GM10248 (cell line): ENCODE measurements around the gene LRRC58.

Experiments used
- CTCF ChIA-PET: fragments of 300-600 bp; sonication (Branson Sonifier 250); formaldehyde crosslinking; extraction: SDS; loops from one replicate; lab custom pipeline; 2021; ENCODE audit warnings: antibody characterized with exemption; lab: Yijun Ruan, JAX
- POLR2A ChIA-PET: fragments of 350-650 bp; sonication (Branson Sonifier 250); formaldehyde crosslinking; extraction: SDS; loops from one replicate; lab custom pipeline; 2020; ENCODE audit warnings: antibody characterized with exemption; lab: Yijun Ruan, JAX
- DNase-seq: peaks from one replicate; pipeline ENCODE4 v3.0.0; 2012; ENCODE audit errors: extremely low spot score
- TF ChIP-seq, protein P1 (sequence below): IDR thresholded peaks from 2 replicates; pipeline ENCODE4 v1.5.1; 2012; ENCODE audit warnings: mild to moderate bottlenecking, low read depth; ENCODE audit errors: extremely low read depth, missing control alignments, control extremely low read depth

LRRC58 gene

DNA sequence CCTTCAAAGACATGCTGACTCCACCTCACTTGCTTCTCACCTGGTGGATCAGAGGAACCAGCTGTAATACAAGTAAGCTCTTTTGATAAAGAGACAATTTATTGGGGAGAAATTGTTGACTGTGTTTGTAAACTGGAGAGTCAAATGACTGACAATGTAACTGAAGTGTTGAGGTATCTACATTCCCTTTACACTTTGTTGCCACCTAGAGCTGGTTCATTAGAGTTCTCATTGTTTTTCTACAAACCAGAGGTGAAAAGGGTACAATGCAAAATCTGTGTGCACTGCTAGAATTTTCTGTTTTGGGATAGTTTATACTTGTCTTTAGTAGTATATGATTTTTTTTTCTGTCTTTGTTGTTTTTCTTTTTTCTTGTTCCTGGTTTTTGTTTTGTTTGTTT is 8.7 kb upstream of the LRRC58 start:
- TF ChIP-seq, protein P1, sequence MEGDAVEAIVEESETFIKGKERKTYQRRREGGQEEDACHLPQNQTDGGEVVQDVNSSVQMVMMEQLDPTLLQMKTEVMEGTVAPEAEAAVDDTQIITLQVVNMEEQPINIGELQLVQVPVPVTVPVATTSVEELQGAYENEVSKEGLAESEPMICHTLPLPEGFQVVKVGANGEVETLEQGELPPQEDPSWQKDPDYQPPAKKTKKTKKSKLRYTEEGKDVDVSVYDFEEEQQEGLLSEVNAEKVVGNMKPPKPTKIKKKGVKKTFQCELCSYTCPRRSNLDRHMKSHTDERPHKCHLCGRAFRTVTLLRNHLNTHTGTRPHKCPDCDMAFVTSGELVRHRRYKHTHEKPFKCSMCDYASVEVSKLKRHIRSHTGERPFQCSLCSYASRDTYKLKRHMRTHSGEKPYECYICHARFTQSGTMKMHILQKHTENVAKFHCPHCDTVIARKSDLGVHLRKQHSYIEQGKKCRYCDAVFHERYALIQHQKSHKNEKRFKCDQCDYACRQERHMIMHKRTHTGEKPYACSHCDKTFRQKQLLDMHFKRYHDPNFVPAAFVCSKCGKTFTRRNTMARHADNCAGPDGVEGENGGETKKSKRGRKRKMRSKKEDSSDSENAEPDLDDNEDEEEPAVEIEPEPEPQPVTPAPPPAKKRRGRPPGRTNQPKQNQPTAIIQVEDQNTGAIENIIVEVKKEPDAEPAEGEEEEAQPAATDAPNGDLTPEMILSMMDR = peak; percentile 14
- ChIA-PET CTCF (interaction anchor here (1.8 to 2.5 kb wide), 2 partner anchors 59 to 113 kb away, joined by 7 to 12 read pairs; no protein-coding TSS in a partner anchor), POLR2A (no interaction called here)
- DNase-seq = no peak

DNA sequence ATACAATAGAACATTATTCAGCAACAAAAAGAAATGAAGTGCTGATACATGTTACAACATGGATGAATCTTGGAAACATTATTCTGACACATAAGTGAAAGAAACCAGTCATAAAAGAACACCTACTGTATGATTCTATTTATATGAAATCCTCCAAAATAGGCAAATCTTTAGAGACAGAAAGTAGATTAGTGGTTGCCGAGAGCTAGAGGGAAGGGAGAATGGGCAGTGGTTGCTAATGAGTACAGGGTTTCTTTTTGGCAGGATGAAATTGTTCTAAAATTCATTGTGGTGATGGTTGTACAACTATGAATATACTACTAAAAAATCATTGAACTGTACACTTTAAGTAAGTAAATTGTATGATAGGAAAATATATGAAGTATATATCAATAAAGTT is 6.3 kb upstream of the LRRC58 start:
- POLR2A ChIA-PET = no interaction called here

DNA sequence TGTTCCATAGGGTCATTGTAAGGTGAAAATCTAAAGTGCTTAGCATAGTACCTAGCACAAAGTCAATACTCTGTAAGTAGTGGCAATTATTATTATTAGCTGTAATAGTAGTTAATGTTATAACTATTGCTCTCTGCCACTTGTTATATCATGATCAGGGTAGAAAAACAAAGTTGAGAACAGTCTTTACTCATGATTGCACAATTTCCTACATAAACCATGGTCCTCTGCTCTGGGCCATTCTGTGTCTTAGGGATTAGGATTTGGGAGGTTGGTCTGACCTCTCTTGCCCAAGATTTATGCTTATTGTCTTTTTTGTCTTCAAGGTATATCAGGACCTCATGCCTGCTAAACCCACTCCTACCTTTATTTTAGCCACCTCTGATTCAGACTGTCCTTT is 4.3 kb upstream of the LRRC58 start:
- DNase-seq = no peak
- ChIA-PET POLR2A (no interaction called here), CTCF (interaction anchor here (1.4 to 3.0 kb wide), 2 partner anchors 21 to 64 kb away, joined by 3 to 11 read pairs; no protein-coding TSS in a partner anchor)
- TF ChIP-seq, protein P1 = no peak

More for the DNA sequence above, 6.3 kb upstream of the LRRC58 start:
- DNase-seq = no peak
- CTCF ChIA-PET = interaction anchor here (1.5 to 2.5 kb wide), 2 partner anchors 61 to 62 kb away, joined by 4 to 12 read pairs; no protein-coding TSS in a partner anchor
- TF ChIP-seq, protein P1 = no peak

DNA sequence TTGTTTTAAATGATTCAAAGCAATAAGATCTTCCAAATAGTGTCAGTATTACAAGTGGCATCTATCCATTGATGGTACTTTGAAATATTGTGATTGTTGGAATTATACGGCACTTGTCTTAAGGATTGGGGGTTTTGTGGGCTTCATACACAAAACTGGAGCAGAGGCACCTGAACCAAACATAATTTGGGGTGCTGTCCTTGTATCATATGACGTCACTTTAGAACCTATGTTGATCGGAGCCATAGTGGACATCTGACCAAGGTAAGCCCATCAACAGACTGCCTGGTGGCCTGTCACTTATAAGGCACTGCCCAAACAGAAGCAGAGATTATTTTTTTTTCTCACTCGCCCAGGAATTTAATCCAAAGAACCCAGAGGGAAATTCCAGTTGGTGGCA is 2.9 kb upstream of the LRRC58 start:
- TF ChIP-seq, protein P1 = no peak
- ChIA-PET CTCF (interaction anchor here (0.9 to 3.0 kb wide), 2 partner anchors 11 to 66 kb away, joined by 3 to 11 read pairs; no protein-coding TSS in a partner anchor), POLR2A (no interaction called here)
- DNase-seq = no peak

DNA sequence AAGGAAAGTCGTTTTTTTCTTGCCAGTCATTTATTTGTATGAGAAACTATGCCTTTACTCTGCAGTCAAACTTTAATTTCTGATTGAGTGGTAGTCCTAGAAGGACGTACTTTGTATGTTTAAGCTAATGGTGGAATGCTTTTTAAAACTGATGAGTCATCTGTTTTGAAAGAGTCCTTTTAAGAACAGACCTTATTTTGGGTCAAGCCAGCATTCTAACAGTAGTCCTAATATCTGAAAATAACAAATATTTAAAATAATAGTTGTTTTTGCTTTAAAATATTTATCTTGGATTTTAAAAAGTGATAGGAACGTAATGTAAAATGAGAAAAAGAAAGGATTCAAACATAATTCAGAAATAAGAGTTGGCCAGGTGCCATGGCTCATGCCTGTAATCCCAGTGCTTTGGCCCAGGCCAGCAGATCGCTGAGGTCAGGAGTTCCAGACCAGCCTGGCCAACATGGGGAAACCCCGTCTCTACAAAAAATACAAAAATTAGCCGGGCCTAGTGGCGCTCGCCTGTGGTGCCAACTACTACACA is 1.3 kb upstream of the LRRC58 start:
- TF ChIP-seq, protein P1 = no peak
- CTCF ChIA-PET = interaction anchor here (2.9 kb wide), 1 partner anchor 67 kb away, joined by 18 read pairs; no protein-coding TSS in a partner anchor
- DNase-seq = no peak
- POLR2A ChIA-PET = no interaction called here

DNA sequence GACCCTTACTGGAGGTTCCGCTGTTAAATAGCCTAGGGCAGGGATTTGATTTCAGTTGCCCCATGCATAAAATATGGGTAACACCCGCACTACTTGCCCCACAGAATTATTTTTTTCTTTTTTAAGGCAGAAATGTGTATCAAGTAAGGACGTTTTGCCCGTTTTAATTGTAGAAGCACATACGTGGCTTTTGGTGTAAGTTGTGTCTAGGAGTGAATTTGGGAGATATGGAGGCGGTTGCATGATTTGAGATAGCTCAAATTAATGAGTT is 636 bp upstream of the LRRC58 start:
- TF ChIP-seq, protein P1 = no peak
- ChIA-PET POLR2A (interaction anchor here (0.6 to 1.9 kb wide), 2 partner anchors 76 to 256 kb away, joined by 5 to 7 read pairs; partner anchors contain the start of gene GSK3B), CTCF (interaction anchor here (1.1 to 2.9 kb wide), 3 partner anchors 16 to 68 kb away, joined by 4 to 18 read pairs (median 4); no protein-coding TSS in a partner anchor)
- no peak for DNase-seq
